B cell (primary cell): Measurements from ENCODE around the gene CCDC28B. TPM values are rescaled to one million over a fixed set of nuclear protein-coding genes. Genes with fewer than 3 reads are reported as not detected.

Experiments
- ATAC-seq: fragments of 200-7000 bp; cut with Tn5 transposase; one replicate; pipeline ENCODE4 v1.10.0; 2021; ENCODE audit warnings: low read depth, mild to moderate bottlenecking, moderate number of reproducible peaks, moderate library complexity
- CTCF ChIA-PET: fragments of 350-600 bp; sonication (Branson Sonifier 250); formaldehyde crosslinking; loops from one replicate; lab custom pipeline; 2021; ENCODE audit warnings: antibody characterized with exemption, inconsistent platforms; lab: Charles Lee
- POLR2A ChIA-PET: fragments of 350-600 bp; sonication (Branson Sonifier 250); formaldehyde crosslinking; loops from one replicate; lab custom pipeline; 2021; ENCODE audit warnings: antibody characterized with exemption; lab: Charles Lee
- DNase-seq: peaks from one replicate; pipeline ENCODE4 v3.0.0; 2013
- H2AFZ ChIP-seq: 2 replicates; pipeline ENCODE4 v1.6.1; 2012; ENCODE audit warnings: mild to moderate bottlenecking, low read depth, low read length; ENCODE audit not compliant: insufficient read depth, poor library complexity, severe bottlenecking
- H3K27ac ChIP-seq, 2 donors: 1 replicate in 1 of 2; 2 replicates in 1 of 2; pipeline ENCODE4 v1.5.1; 2012 to 2013; ENCODE audit warnings: low read length in 2 of 2, mild to moderate bottlenecking in 2 of 2, moderate library complexity in 1 of 2
- H3K27me3 ChIP-seq, 4 experiments: fragments of 200-600 bp in 1 of 4; sonication (generic) in 1 of 4; replicated peaks in 1 of 4; 1 replicate in 2 of 4; 2 replicates in 2 of 4; pipeline versions ENCODE4 v1.6.1 to v1.7.0; 2013 to 2016; ENCODE audit warnings: low read length in 3 of 4, mild to moderate bottlenecking in 2 of 4, mixed read lengths in 1 of 4, moderate library complexity in 1 of 4; ENCODE audit not compliant: insufficient read depth in 4 of 4, control insufficient read depth in 3 of 4; ENCODE audit errors: control extremely low read depth in 1 of 4
- H3K36me3 ChIP-seq, 2 experiments: replicated peaks in 1 of 2; 1 replicate in 1 of 2; 2 replicates in 1 of 2; pipeline versions ENCODE4 v1.6.1 to v1.7.1; 2013; ENCODE audit warnings: low read length in 1 of 2; ENCODE audit not compliant: insufficient read depth in 2 of 2, control insufficient read depth in 1 of 2; ENCODE audit errors: control extremely low read depth in 1 of 2, extremely low read depth in 1 of 2
- H3K4me1 ChIP-seq, 2 donors: fragments of 200-600 bp in 1 of 2; sonication (generic) in 1 of 2; 1 replicate in 1 of 2; 2 replicates in 1 of 2; pipeline versions ENCODE4 v1.5.1 to v1.6.1; 2013 to 2017; ENCODE audit warnings: low read length in 2 of 2; ENCODE audit not compliant: control insufficient read depth in 2 of 2, insufficient read depth in 2 of 2
- H3K4me2 ChIP-seq: replicated peaks from 2 replicates; pipeline ENCODE3; 2012; ENCODE audit warnings: mild to moderate bottlenecking, low read depth, low read length; ENCODE audit not compliant: poor library complexity, severe bottlenecking
- H3K4me3 ChIP-seq, 5 experiments: fragments of 200-600 bp in 1 of 5; sonication (generic) in 1 of 5; 1 replicate in 3 of 5; 2 replicates in 2 of 5; pipeline versions ENCODE4 v1.5.1 to v1.7.0; 2011 to 2016; ENCODE audit warnings: low read length in 4 of 5, mild to moderate bottlenecking in 4 of 5, low read depth in 2 of 5, control low read depth in 1 of 5, moderate library complexity in 1 of 5; ENCODE audit not compliant: insufficient read depth in 1 of 5; ENCODE audit errors: control extremely low read depth in 1 of 5, extremely low read depth in 1 of 5
- H3K79me2 ChIP-seq: fragments of 200-600 bp; sonication (generic); one replicate; pipeline ENCODE4 v1.6.0; 2016; ENCODE audit warnings: low read length; ENCODE audit not compliant: control insufficient read depth, insufficient read depth
- H3K9ac ChIP-seq: fragments of 200-600 bp; sonication (generic); 2 replicates; pipeline ENCODE4 v1.6.1; 2017; ENCODE audit warnings: mild to moderate bottlenecking, low read length, moderate library complexity
- H3K9me3 ChIP-seq, 3 donors: one replicate each; pipeline versions ENCODE4 v1.6.1 to v1.7.1; 2013; ENCODE audit warnings: low read length in 2 of 3; ENCODE audit not compliant: control insufficient read depth in 2 of 3, insufficient read depth in 1 of 3; ENCODE audit errors: control extremely low read depth in 1 of 3
- H4K20me1 ChIP-seq: 2 replicates; pipeline ENCODE4 v1.6.0; 2012; ENCODE audit warnings: mild to moderate bottlenecking, low read length; ENCODE audit not compliant: insufficient read depth, control insufficient read depth, poor library complexity, severe bottlenecking
- H3K27ac Mint-ChIP-seq: one replicate; pipeline ENCODE4 v1.8.0; 2021; ENCODE audit warnings: mixed read lengths
- H3K27me3 Mint-ChIP-seq: one replicate; pipeline ENCODE4 v1.8.0; 2021; ENCODE audit warnings: mixed read lengths
- H3K4me1 Mint-ChIP-seq: one replicate; pipeline ENCODE4 v1.8.0; 2021; ENCODE audit warnings: mixed read lengths
- H3K4me3 Mint-ChIP-seq: one replicate; pipeline ENCODE4 v1.8.0; 2021; ENCODE audit warnings: mixed read lengths
- H3K9me3 Mint-ChIP-seq: one replicate; pipeline ENCODE4 v1.8.0; 2022; ENCODE audit warnings: mixed read lengths; ENCODE audit not compliant: insufficient read depth
- CTCF ChIP-seq: fragments of 200-600 bp; IDR thresholded peaks from one replicate; pipeline ENCODE4 v1.8.0; 2022; ENCODE audit warnings: antibody characterized with exemption, mild to moderate bottlenecking
- EZH2 ChIP-seq: IDR thresholded peaks from 2 replicates; pipeline ENCODE4 v1.6.1; 2012; ENCODE audit warnings: borderline replicate concordance, low read depth, mild to moderate bottlenecking, moderate library complexity, low read length; ENCODE audit not compliant: insufficient read depth, poor library complexity, severe bottlenecking
- WGBS: methylation state at CpG from one replicate; pipeline ENCODE4 v1.1.5; 2013; ENCODE audit warnings: missing lambda C conversion rate; ENCODE audit not compliant: insufficient coverage; 5-methylcytosine and 5-hydroxymethylcytosine counted together
- intact Hi-C: fragments of 100-400 bp; cut with micrococcal nuclease; formaldehyde crosslinking; loops from one replicate; pipeline ENCODE4 v1.10.0; 2022
- polyA plus RNA-seq: library from polyadenylated mRNA; depleted of rRNA; stranded (reverse); fragments of >200 nt; gene quantifications from 2 replicates; pipeline ENCODE4 v1.2.3, GENCODE V29; 2012
- total RNA-seq, 2 donors: library from RNA; stranded (reverse); fragments of 120-200 nt in 1 of 2; gene quantifications; 1 replicate in 1 of 2; 2 replicates in 1 of 2; pipeline versions ENCODE4 v1.2.3 to v1.2.4, GENCODE V29; 2013 to 2022

The CCDC28B gene
- total and polyA plus RNA-seq, 2 donors (not counting 1 experiment from before 2014, with no cell fraction given) = 7.8 to 8.0 TPM

- Histone ChIP-seq H3K4me3 (no peak overlapping the region), H3K4me1 (peaks cover 0 to 9% of the 10 kb centered on the region in 2 donors), H3K27me3 (no peaks in the 10 kb centered on the region), H3K4me2 (no peak overlapping the region), H3K36me3 (peaks cover 4 to 68% of the 10 kb centered on the region in 2 experiments), H3K9me3 (no peaks in the 10 kb centered on the region), H3K79me2 (no peaks in the 10 kb centered on the region), H3K27ac (no peak overlapping the region), H4K20me1 (no peaks in the 10 kb centered on the region), H3K9ac (no peak overlapping the region), H2AFZ (no peak overlapping the region)
- CTCF ChIA-PET = interaction anchor here (0.6 to 1.1 kb wide), 3 partner anchors 13 to 20 kb away, joined by 3 read pairs; no protein-coding TSS in a partner anchor
- ATAC-seq (no peak), DNase-seq (no peak)
- Mint-ChIP-seq H3K27ac (no peak overlapping the region), H3K27me3 (no peaks in the 10 kb centered on the region), H3K4me1 (peaks cover 4% of the 10 kb centered on the region), H3K4me3 (no peak overlapping the region), H3K9me3 (no peaks in the 10 kb centered on the region)
- 100% methylated on average over 6 of the region's 6 CpGs for WGBS
- intact Hi-C loops = no loop called here
- POLR2A ChIA-PET = no interaction called here
- TF ChIP-seq CTCF = no peak
- TF ChIP-seq EZH2 = no peak
Measured at GRCh38 chr1:32194984-32195383, 5.4 kb upstream of the CCDC28B start.

- TF ChIP-seq EZH2 (no peak), CTCF (no peak)
- Mint-ChIP-seq H3K4me1 (peaks cover 9% of the 10 kb centered on the region), H3K27ac (no peak overlapping the region), H3K4me3 (no peak overlapping the region), H3K27me3 (no peaks in the 10 kb centered on the region), H3K9me3 (no peaks in the 10 kb centered on the region)
- peaks cover 0 to 14% of the 10 kb centered on the region in 2 donors for H3K4me1 ChIP-seq
- no peaks in the 10 kb centered on the region for H3K79me2 ChIP-seq
- ChIA-PET CTCF (interaction anchor here (0.6 to 1.1 kb wide), 2 partner anchors 14 to 15 kb away, joined by 3 read pairs; no protein-coding TSS in a partner anchor), POLR2A (interaction anchor here (0.7 kb wide), 1 partner anchor 21 kb away, joined by 5 read pairs; no protein-coding TSS in a partner anchor)
- no peak overlapping the region for H3K9ac ChIP-seq
- DNase-seq = no peak
- intact Hi-C loops = no loop called here
- no peaks in the 10 kb centered on the region for H4K20me1 ChIP-seq
- H3K36me3 ChIP-seq = peaks cover 4 to 63% of the 10 kb centered on the region in 2 experiments
- no peak overlapping the region for H3K4me2 ChIP-seq
- no peak overlapping the region for H3K27ac ChIP-seq
- H2AFZ ChIP-seq = no peak overlapping the region
- H3K4me3 ChIP-seq = no peak overlapping the region
- WGBS = 96% methylated on average over 3 of the region's 3 CpGs
- ATAC-seq = no peak
- H3K27me3 ChIP-seq = no peaks in the 10 kb centered on the region
- no peaks in the 10 kb centered on the region for H3K9me3 ChIP-seq
Measured at GRCh38 chr1:32195531-32195930, 4.9 kb upstream of the CCDC28B start.
